Fibroblast of lung (primary cell): Measurements from ENCODE around the gene PGAM5. TPM values are rescaled to one million over a fixed set of nuclear protein-coding genes. Genes with fewer than 3 reads are reported as not detected.

ENCODE experiments used
- DNase-seq, 2 donors: peaks; one replicate each; pipeline versions ENCODE4 v3.0.0 to v3.0.0-alpha.2; 2010; ENCODE audit warnings: low read depth in 2 of 2
- H2AFZ ChIP-seq: 2 replicates; pipeline ENCODE4 v1.5.1; 2012; ENCODE audit warnings: low read length, control low read depth, inconsistent platforms
- H3K27ac ChIP-seq: 2 replicates; pipeline ENCODE4 v1.5.1; 2011; ENCODE audit warnings: low read length, control low read depth; ENCODE audit not compliant: insufficient read depth
- H3K27me3 ChIP-seq: 2 replicates; pipeline ENCODE4 v1.5.1; 2011; ENCODE audit warnings: mild to moderate bottlenecking, low read length; ENCODE audit not compliant: control insufficient read depth, insufficient read depth
- H3K36me3 ChIP-seq: 2 replicates; pipeline ENCODE4 v1.5.1; 2011; ENCODE audit warnings: low read length; ENCODE audit not compliant: control insufficient read depth, insufficient read depth
- H3K4me1 ChIP-seq: 2 replicates; pipeline ENCODE4 v1.5.1; 2011; ENCODE audit warnings: low read length; ENCODE audit not compliant: control insufficient read depth, insufficient read depth; ENCODE audit errors: extremely low read depth
- H3K4me2 ChIP-seq: 2 replicates; pipeline ENCODE4 v1.5.1; 2011; ENCODE audit warnings: low read length, control low read depth; ENCODE audit not compliant: insufficient read depth; ENCODE audit errors: extremely low read depth
- H3K4me3 ChIP-seq, 4 experiments: fragments of 200-600 bp in 1 of 4; sonication (generic) in 1 of 4; replicated peaks in 1 of 4; 2 replicates each; pipeline ENCODE4 v1.5.1; 2011 to 2016; ENCODE audit warnings: low read length in 4 of 4, low read depth in 3 of 4, mild to moderate bottlenecking in 3 of 4, control low read depth in 2 of 4, inconsistent platforms in 1 of 4, mixed read lengths in 1 of 4; ENCODE audit not compliant: insufficient read depth in 1 of 4; ENCODE audit errors: control extremely low read depth in 1 of 4
- H3K79me2 ChIP-seq: 2 replicates; pipeline ENCODE4 v1.5.1; 2012; ENCODE audit warnings: mild to moderate bottlenecking, low read length, inconsistent platforms; ENCODE audit not compliant: control insufficient read depth, insufficient read depth
- H3K9ac ChIP-seq: 2 replicates; pipeline ENCODE4 v1.5.1; 2011; ENCODE audit warnings: mild to moderate bottlenecking, low read length, control low read depth; ENCODE audit not compliant: insufficient read depth
- H3K9me3 ChIP-seq: 2 replicates; pipeline ENCODE4 v1.5.1; 2012; ENCODE audit warnings: low read depth, low read length; ENCODE audit not compliant: control insufficient read depth, insufficient read depth
- H4K20me1 ChIP-seq: 2 replicates; pipeline ENCODE4 v1.5.1; 2011; ENCODE audit warnings: low read length; ENCODE audit not compliant: control insufficient read depth, insufficient read depth; ENCODE audit errors: extremely low read depth
- CTCF ChIP-seq, 2 donors: IDR thresholded peaks in 1 of 2; conservative IDR thresholded peaks in 1 of 2; 1 replicate in 1 of 2; 2 replicates in 1 of 2; pipeline ENCODE4 v1.5.1; 2011 to 2012; ENCODE audit warnings: low read length in 2 of 2, control low read depth in 1 of 2, inconsistent platforms in 1 of 2, low read depth in 1 of 2, mild to moderate bottlenecking in 1 of 2
- EZH2 ChIP-seq: IDR thresholded peaks from 2 replicates; pipeline ENCODE4 v1.5.1; 2012; ENCODE audit warnings: low read length, control low read depth, mild to moderate bottlenecking; ENCODE audit errors: missing control alignments
- polyA plus RNA-seq, 2 donors: library from polyadenylated mRNA; depleted of rRNA in 1 of 2; stranded (reverse) in 1 of 2; unstranded in 1 of 2; fragments of >200 nt; gene quantifications; 2 replicates each; pipeline ENCODE4 v1.2.1, GENCODE V29; 2011 to 2012; ENCODE audit warnings: missing spikeins in 1 of 2
- total RNA-seq: library from RNA; depleted of rRNA; stranded (reverse); fragments of >200 nt; gene quantifications from 2 replicates; pipeline ENCODE4 v1.2.1, GENCODE V29; 2014

PGAM5 gene
- total and polyA plus RNA-seq, 2 donors (not counting 1 experiment from before 2014, with no cell fraction given): 9.8 to 27.1 TPM

- TF ChIP-seq EZH2: no peak
- no peak for TF ChIP-seq CTCF (conservative IDR thresholded peaks at IDR 0.05 in 1 of 2, IDR thresholded peaks at IDR 0.05 in 1 of 2; ENCODE audit: low read depth in 1 of 2, low read length in 2 of 2)
- H3K9me3 ChIP-seq: no peaks in the 10 kb centered on the region
- no peaks in the 10 kb centered on the region for H4K20me1 ChIP-seq
- H3K4me1 ChIP-seq: no peaks in the 10 kb centered on the region
- H3K4me2 ChIP-seq: no peak overlapping the region
- H2AFZ ChIP-seq: no peak overlapping the region
- H3K27me3 ChIP-seq: no peaks in the 10 kb centered on the region
- no peak overlapping the region for H3K27ac ChIP-seq
- H3K4me3 ChIP-seq: no peak overlapping the region
- no peak overlapping the region for H3K9ac ChIP-seq
- no peak for DNase-seq
- H3K36me3 ChIP-seq: peaks cover 45% of the 10 kb centered on the region
- peaks cover 64% of the 10 kb centered on the region for H3K79me2 ChIP-seq
These were observed 36.0 kb downstream of the PGAM5 start for GRCh38 chr12:132746613-132747012.

- Histone ChIP-seq H3K9me3 (no peaks in the 10 kb centered on the region), H3K27me3 (no peaks in the 10 kb centered on the region), H3K4me2 (no peak overlapping the region), H3K4me1 (no peaks in the 10 kb centered on the region), H4K20me1 (no peaks in the 10 kb centered on the region), H3K79me2 (peaks cover 67% of the 10 kb centered on the region), H3K27ac (no peak overlapping the region), H3K4me3 (no peak overlapping the region), H2AFZ (no peak overlapping the region), H3K36me3 (peaks cover 46% of the 10 kb centered on the region), H3K9ac (no peak overlapping the region)
- TF ChIP-seq EZH2: no peak
- no peak for TF ChIP-seq CTCF (conservative IDR thresholded peaks at IDR 0.05 in 1 of 2, IDR thresholded peaks at IDR 0.05 in 1 of 2; ENCODE audit: low read depth in 1 of 2, low read length in 2 of 2)
- DNase-seq: no peak
These were observed 36.8 kb downstream of the PGAM5 start for GRCh38 chr12:132747395-132747794.

GRCh38 chr12:132747896-132748295 is 37.3 kb downstream of the PGAM5 start:
- Histone ChIP-seq H3K36me3 (peaks cover 42% of the 10 kb centered on the region), H3K4me3 (no peak overlapping the region), H3K27me3 (no peaks in the 10 kb centered on the region), H3K27ac (no peak overlapping the region), H3K79me2 (peaks cover 67% of the 10 kb centered on the region), H4K20me1 (no peaks in the 10 kb centered on the region), H3K9ac (no peak overlapping the region), H3K4me1 (no peaks in the 10 kb centered on the region), H2AFZ (no peak overlapping the region), H3K4me2 (no peak overlapping the region), H3K9me3 (no peaks in the 10 kb centered on the region)
- no peak for DNase-seq
- TF ChIP-seq CTCF (conservative IDR thresholded peaks at IDR 0.05 in 1 of 2, IDR thresholded peaks at IDR 0.05 in 1 of 2; ENCODE audit: low read depth in 1 of 2, low read length in 2 of 2): no peak
- TF ChIP-seq EZH2: no peak
